Fibroblast of lung (primary cell): Measurements from ENCODE around the gene MYO10.

Experiments
- EZH2 ChIP-seq: IDR thresholded peaks from 2 replicates; pipeline ENCODE4 v1.5.1; 2012; ENCODE audit warnings: low read length, control low read depth, mild to moderate bottlenecking; ENCODE audit errors: missing control alignments
- TF ChIP-seq, protein P1 (sequence below), 2 donors: IDR thresholded peaks in 1 of 2; conservative IDR thresholded peaks in 1 of 2; 1 replicate in 1 of 2; 2 replicates in 1 of 2; pipeline ENCODE4 v1.5.1; 2011 to 2012; ENCODE audit warnings: low read length in 2 of 2, control low read depth in 1 of 2, inconsistent platforms in 1 of 2, low read depth in 1 of 2, mild to moderate bottlenecking in 1 of 2

GRCh38 chr5:16812448-16812847 is 123.6 kb downstream of the MYO10 start:
- TF ChIP-seq, protein P1, sequence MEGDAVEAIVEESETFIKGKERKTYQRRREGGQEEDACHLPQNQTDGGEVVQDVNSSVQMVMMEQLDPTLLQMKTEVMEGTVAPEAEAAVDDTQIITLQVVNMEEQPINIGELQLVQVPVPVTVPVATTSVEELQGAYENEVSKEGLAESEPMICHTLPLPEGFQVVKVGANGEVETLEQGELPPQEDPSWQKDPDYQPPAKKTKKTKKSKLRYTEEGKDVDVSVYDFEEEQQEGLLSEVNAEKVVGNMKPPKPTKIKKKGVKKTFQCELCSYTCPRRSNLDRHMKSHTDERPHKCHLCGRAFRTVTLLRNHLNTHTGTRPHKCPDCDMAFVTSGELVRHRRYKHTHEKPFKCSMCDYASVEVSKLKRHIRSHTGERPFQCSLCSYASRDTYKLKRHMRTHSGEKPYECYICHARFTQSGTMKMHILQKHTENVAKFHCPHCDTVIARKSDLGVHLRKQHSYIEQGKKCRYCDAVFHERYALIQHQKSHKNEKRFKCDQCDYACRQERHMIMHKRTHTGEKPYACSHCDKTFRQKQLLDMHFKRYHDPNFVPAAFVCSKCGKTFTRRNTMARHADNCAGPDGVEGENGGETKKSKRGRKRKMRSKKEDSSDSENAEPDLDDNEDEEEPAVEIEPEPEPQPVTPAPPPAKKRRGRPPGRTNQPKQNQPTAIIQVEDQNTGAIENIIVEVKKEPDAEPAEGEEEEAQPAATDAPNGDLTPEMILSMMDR (conservative IDR thresholded peaks at IDR 0.05 in 1 of 2, IDR thresholded peaks at IDR 0.05 in 1 of 2; ENCODE audit: low read depth in 1 of 2, low read length in 2 of 2), result no peak
- no peak for TF ChIP-seq EZH2
